RWPE2 (cell line): ENCODE data around the gene ZNF621.

Experiments used
- ATAC-seq: fragments of 200-7000 bp; cut with Tn5 transposase; 3 replicates; pipeline ENCODE4 v1.9.1; 2021; ENCODE audit warnings: low read depth
- DNase-seq: peaks from one replicate; pipeline ENCODE4 v3.0.0-alpha.2; 2020; ENCODE audit warnings: low spot score
- H3K27ac ChIP-seq: fragments of 450-650 bp; 2 replicates; pipeline ENCODE4 v1.5.1; 2017; ENCODE audit warnings: mild to moderate bottlenecking; ENCODE audit not compliant: poor library complexity, severe bottlenecking
- H3K27me3 ChIP-seq: fragments of 250-450 bp; sonication (Bioruptor Pico); 2 replicates; pipeline ENCODE4 v1.5.1; 2021; ENCODE audit warnings: mild to moderate bottlenecking, moderate library complexity; ENCODE audit not compliant: insufficient read depth, poor library complexity, severe bottlenecking
- H3K36me3 ChIP-seq: fragments of 250-450 bp; sonication (Bioruptor Pico); 2 replicates; pipeline ENCODE4 v1.5.1; 2020; ENCODE audit warnings: low read depth, mild to moderate bottlenecking, moderate library complexity
- H3K4me1 ChIP-seq: fragments of 250-450 bp; sonication (Bioruptor Pico); 2 replicates; pipeline ENCODE4 v1.5.1; 2021; ENCODE audit warnings: mild to moderate bottlenecking, moderate library complexity; ENCODE audit not compliant: insufficient read depth, poor library complexity, severe bottlenecking
- H3K4me3 ChIP-seq: fragments of 250-450 bp; sonication (Bioruptor Pico); 2 replicates; pipeline ENCODE4 v1.5.1; 2021; ENCODE audit warnings: mild to moderate bottlenecking, moderate library complexity; ENCODE audit not compliant: severe bottlenecking
- H3K9me3 ChIP-seq: fragments of 250-450 bp; sonication (Bioruptor Pico); 2 replicates; pipeline ENCODE4 v1.5.1; 2021; ENCODE audit warnings: mild to moderate bottlenecking, moderate library complexity; ENCODE audit not compliant: severe bottlenecking
- CTCF ChIP-seq: fragments of 450-650 bp; IDR thresholded peaks from one replicate; pipeline ENCODE4 v1.5.1; 2017; ENCODE audit warnings: mild to moderate bottlenecking, moderate library complexity; ENCODE audit not compliant: poor library complexity, severe bottlenecking

ZNF621 gene

GRCh38 chr3:40490916-40491315, 33.8 kb upstream of the ZNF621 start:
- DNase-seq: no peak
- Histone ChIP-seq H3K27me3 (no peaks in the 10 kb centered on the region), H3K4me3 (no peak overlapping the region), H3K27ac (no peak overlapping the region), H3K9me3 (peaks cover 7% of the 10 kb centered on the region), H3K36me3 (peaks cover 18% of the 10 kb centered on the region), H3K4me1 (no peaks in the 10 kb centered on the region)
- ATAC-seq: no peak
- TF ChIP-seq CTCF: no peak

GRCh38 chr3:40494698-40495097, 30.1 kb upstream of the ZNF621 start:
- no peaks in the 10 kb centered on the region for H3K27me3 ChIP-seq
- H3K4me1 ChIP-seq: no peaks in the 10 kb centered on the region
- no peaks in the 10 kb centered on the region for H3K36me3 ChIP-seq
- DNase-seq (no peak), ATAC-seq (no peak)
- H3K4me3 ChIP-seq: no peak overlapping the region
- no peak overlapping the region for H3K27ac ChIP-seq
- H3K9me3 ChIP-seq: no peaks in the 10 kb centered on the region
- no peak for TF ChIP-seq CTCF

- DNase-seq (no peak), ATAC-seq (no peak)
- no peaks in the 10 kb centered on the region for H3K27me3 ChIP-seq
- no peak for TF ChIP-seq CTCF
- no peaks in the 10 kb centered on the region for H3K9me3 ChIP-seq
- H3K4me1 ChIP-seq: no peaks in the 10 kb centered on the region
- H3K36me3 ChIP-seq: no peaks in the 10 kb centered on the region
- no peak overlapping the region for H3K27ac ChIP-seq
- H3K4me3 ChIP-seq: no peak overlapping the region
Observed at GRCh38 chr3:40497288-40497687, 27.5 kb upstream of the ZNF621 start.

GRCh38 chr3:40499952-40500351, 24.8 kb upstream of the ZNF621 start:
- H3K9me3 ChIP-seq: no peaks in the 10 kb centered on the region
- no peak for DNase-seq
- ATAC-seq: no peak

More at GRCh38 chr3:40499952-40500351, 24.8 kb upstream of the ZNF621 start:
- no peak for TF ChIP-seq CTCF
- peaks cover 8% of the 10 kb centered on the region for H3K4me1 ChIP-seq
- no peak overlapping the region for H3K4me3 ChIP-seq
- no peak overlapping the region for H3K27ac ChIP-seq
- no peaks in the 10 kb centered on the region for H3K27me3 ChIP-seq
- H3K36me3 ChIP-seq: no peaks in the 10 kb centered on the region
